GM23338 (cell line): Measurements from ENCODE around the gene MYL1.

Experiments used
- EZH2 ChIP-seq: fragments of 200-600 bp; sonication (generic); IDR thresholded peaks from one replicate; pipeline ENCODE4 v1.8.0; 2017; ENCODE audit warnings: antibody characterized with exemption, mild to moderate bottlenecking, low read depth; ENCODE audit not compliant: unreplicated experiment
- POLR2AphosphoS5 ChIP-seq: IDR thresholded peaks from 2 replicates; pipeline ENCODE4 v1.6.1; 2016; ENCODE audit warnings: antibody characterized with exemption, low read depth
- TF ChIP-seq, protein P1 (sequence below), 2 experiments: fragments of 200-600 bp in 1 of 2; sonication (generic) in 1 of 2; conservative IDR thresholded peaks; 2 replicates each; pipeline versions ENCODE4 v1.5.1 to v1.6.1; 2016 to 2017; ENCODE audit warnings: antibody characterized with exemption in 2 of 2, low read depth in 2 of 2, mild to moderate bottlenecking in 2 of 2, moderate library complexity in 1 of 2
- TF ChIP-seq, protein P2 (sequence below): IDR thresholded peaks from one replicate; pipeline ENCODE4 v1.6.1; 2018; ENCODE audit warnings: antibody characterized with exemption; ENCODE audit not compliant: unreplicated experiment

DNA sequence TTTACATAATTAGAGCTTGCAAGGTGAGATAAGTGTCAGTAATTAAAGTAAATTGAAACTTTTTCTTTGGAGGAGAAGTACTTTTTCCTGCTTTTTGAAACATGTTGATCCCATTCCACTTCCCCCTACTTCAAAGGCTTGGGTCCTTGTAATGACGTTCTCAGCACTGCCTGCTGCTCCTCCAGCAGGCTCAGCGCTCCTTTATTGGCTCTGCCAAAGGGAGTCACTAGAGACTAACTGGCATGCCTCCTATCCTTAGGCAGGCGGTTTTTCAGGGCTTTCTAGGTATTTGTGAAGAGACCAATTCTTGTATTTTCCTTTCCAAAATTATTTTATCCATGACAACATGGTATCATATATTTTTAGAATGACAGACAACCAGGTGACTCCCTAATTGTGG is 45.8 kb downstream of the MYL1 start:
- TF ChIP-seq, protein P1, sequence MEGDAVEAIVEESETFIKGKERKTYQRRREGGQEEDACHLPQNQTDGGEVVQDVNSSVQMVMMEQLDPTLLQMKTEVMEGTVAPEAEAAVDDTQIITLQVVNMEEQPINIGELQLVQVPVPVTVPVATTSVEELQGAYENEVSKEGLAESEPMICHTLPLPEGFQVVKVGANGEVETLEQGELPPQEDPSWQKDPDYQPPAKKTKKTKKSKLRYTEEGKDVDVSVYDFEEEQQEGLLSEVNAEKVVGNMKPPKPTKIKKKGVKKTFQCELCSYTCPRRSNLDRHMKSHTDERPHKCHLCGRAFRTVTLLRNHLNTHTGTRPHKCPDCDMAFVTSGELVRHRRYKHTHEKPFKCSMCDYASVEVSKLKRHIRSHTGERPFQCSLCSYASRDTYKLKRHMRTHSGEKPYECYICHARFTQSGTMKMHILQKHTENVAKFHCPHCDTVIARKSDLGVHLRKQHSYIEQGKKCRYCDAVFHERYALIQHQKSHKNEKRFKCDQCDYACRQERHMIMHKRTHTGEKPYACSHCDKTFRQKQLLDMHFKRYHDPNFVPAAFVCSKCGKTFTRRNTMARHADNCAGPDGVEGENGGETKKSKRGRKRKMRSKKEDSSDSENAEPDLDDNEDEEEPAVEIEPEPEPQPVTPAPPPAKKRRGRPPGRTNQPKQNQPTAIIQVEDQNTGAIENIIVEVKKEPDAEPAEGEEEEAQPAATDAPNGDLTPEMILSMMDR (conservative IDR thresholded peaks at IDR 0.05; ENCODE audit: low read depth in 2 of 2): peak in 1 of 2 experiments; percentile 32; a peak in 1 of 4 replicates
- TF ChIP-seq EZH2: no peak
- no peak for TF ChIP-seq POLR2AphosphoS5
- TF ChIP-seq, protein P2, sequence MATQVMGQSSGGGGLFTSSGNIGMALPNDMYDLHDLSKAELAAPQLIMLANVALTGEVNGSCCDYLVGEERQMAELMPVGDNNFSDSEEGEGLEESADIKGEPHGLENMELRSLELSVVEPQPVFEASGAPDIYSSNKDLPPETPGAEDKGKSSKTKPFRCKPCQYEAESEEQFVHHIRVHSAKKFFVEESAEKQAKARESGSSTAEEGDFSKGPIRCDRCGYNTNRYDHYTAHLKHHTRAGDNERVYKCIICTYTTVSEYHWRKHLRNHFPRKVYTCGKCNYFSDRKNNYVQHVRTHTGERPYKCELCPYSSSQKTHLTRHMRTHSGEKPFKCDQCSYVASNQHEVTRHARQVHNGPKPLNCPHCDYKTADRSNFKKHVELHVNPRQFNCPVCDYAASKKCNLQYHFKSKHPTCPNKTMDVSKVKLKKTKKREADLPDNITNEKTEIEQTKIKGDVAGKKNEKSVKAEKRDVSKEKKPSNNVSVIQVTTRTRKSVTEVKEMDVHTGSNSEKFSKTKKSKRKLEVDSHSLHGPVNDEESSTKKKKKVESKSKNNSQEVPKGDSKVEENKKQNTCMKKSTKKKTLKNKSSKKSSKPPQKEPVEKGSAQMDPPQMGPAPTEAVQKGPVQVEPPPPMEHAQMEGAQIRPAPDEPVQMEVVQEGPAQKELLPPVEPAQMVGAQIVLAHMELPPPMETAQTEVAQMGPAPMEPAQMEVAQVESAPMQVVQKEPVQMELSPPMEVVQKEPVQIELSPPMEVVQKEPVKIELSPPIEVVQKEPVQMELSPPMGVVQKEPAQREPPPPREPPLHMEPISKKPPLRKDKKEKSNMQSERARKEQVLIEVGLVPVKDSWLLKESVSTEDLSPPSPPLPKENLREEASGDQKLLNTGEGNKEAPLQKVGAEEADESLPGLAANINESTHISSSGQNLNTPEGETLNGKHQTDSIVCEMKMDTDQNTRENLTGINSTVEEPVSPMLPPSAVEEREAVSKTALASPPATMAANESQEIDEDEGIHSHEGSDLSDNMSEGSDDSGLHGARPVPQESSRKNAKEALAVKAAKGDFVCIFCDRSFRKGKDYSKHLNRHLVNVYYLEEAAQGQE: no peak
